Measurements from ENCODE around the gene ATG5.
A peak's percentile ranks its signal among the peaks of the same experiment; 100 is the strongest.

ATG5 gene

DNA sequence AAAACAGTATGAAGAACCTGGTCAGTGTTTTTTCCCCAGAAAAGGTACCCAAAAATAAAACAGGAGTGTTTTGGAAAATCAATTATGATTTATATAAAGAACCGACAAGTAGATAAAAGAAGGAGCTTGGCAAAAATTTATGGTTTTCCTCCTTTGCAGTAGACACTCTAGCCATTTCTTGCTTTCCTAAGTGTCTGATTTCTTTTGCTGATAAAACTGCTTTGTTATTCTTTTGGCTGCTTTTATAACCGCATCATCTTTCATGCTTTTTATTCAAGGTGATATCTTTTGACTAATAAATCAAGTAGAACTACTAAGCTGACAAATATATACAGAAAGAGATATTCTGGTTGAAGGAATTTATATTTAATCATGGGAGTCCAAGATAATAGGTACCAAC is 16.6 kb downstream of the ATG5 start:
- Histone ChIP-seq H3K27ac (ENCODE audit: low read depth, low read length) (no peak overlapping the region), H3K4me3 (ENCODE audit: low read depth, low read length) (no peak overlapping the region), H3K27me3 (ENCODE audit: control insufficient read depth, insufficient read depth, low read length) (no peaks in the 10 kb centered on the region), H3K4me1 (ENCODE audit: control insufficient read depth, insufficient read depth, low read length) (peaks cover 5% of the 10 kb centered on the region; the same call in 1 of the 2 replicates), H3K9ac (ENCODE audit: low read depth, low read length) (no peak overlapping the region), H3K36me3 (ENCODE audit: control insufficient read depth, insufficient read depth, low read length) (peaks cover 28% of the 10 kb centered on the region), H3K9me3 (ENCODE audit: control insufficient read depth, insufficient read depth, low read length) (no peaks in the 10 kb centered on the region)

DNA sequence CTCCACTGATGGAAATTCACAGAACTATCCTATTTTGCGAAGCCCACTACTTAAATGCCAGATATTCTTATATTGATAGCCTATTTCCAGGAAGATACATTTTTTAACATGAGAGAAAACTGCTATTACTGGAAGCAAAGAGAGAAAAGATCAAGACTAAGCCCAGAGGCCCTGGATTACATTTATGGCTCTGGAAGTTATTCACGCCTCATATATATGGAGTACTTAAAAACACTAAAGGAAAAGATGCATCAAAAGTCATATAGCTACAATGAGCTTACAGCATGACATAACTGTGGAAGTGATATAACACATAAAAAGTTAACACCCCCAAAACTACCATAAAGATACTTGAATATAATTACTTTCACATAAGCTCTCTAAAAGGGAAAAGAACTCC is 19.8 kb downstream of the ATG5 start:
- Histone ChIP-seq H3K27me3 (ENCODE audit: control insufficient read depth, insufficient read depth, low read length) (no peaks in the 10 kb centered on the region), H3K36me3 (ENCODE audit: control insufficient read depth, insufficient read depth, low read length) (peaks cover 15% of the 10 kb centered on the region), H3K9me3 (ENCODE audit: control insufficient read depth, insufficient read depth, low read length) (no peaks in the 10 kb centered on the region), H3K4me1 (ENCODE audit: control insufficient read depth, insufficient read depth, low read length) (peaks cover 5% of the 10 kb centered on the region; the same call in 1 of the 2 replicates), H3K27ac (ENCODE audit: low read depth, low read length) (no peak overlapping the region), H3K9ac (ENCODE audit: low read depth, low read length) (no peak overlapping the region), H3K4me3 (ENCODE audit: low read depth, low read length) (no peak overlapping the region)

DNA sequence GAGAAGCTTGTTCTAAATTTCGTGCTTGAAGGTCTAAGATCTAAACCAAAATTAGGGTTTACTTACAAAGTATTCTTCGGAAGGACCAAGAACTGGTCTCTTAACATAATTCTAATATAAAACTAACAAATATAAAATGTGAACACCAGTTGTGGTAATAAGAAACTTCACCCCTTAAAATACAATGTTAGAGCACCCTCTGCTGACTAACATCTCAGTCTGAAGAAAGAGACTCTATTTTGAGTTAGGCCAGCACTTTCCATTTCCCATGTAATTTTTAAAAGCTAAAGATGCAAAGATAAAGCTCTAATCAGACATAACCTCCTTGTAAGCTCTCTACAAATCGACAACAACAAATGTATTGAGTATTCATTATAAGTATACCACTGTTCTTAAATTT is 24.6 kb downstream of the ATG5 start:
- no peak overlapping the region for H3K4me3 ChIP-seq (ENCODE audit: low read depth, low read length)
- H3K9ac ChIP-seq (ENCODE audit: low read depth, low read length) = no peak overlapping the region
- no peak overlapping the region for H3K27ac ChIP-seq (ENCODE audit: low read depth, low read length)
- no peaks in the 10 kb centered on the region for H3K9me3 ChIP-seq (ENCODE audit: control insufficient read depth, insufficient read depth, low read length)
- no peaks in the 10 kb centered on the region for H3K4me1 ChIP-seq (ENCODE audit: control insufficient read depth, insufficient read depth, low read length)
- no peaks in the 10 kb centered on the region for H3K27me3 ChIP-seq (ENCODE audit: control insufficient read depth, insufficient read depth, low read length)
- H3K36me3 ChIP-seq (ENCODE audit: control insufficient read depth, insufficient read depth, low read length) = 0 out of 2 replicates have a peak, but pooled peaks cover under 1% of the 10 kb centered on the region

DNA sequence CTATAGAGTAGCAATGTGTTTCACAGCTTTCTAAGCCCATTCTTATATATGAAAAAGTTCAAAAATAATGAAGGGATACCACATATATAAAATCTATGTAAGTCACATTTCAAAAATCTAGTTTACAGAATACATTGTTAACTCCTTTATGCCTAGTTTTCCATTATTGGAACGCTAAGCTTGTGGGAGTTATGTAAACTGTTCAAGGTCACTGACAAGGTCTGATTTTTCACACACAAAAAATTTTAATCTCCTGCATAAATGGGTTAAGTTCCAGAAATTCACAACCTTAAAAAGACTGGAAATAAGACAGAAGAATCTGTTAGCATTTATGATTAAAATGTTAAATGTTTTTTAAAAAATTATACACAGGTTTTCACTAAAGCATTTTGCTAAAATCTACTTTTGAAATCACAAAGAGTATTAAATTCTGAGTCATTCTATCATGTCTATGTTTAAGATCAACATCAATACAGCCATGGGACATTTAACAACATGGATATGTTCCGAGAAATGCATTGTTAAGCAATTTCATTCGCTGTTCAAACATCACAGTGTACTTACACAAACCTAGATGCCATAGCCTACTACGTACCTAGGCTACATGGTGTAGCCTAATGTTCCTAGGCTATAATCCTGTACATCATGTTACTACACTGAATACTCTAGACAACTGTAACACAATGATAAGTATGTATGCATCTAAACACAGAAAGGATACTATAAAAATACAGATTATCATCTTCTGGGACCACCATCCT is 25.4 kb downstream of the ATG5 start:
- Histone ChIP-seq H3K36me3 (ENCODE audit: control insufficient read depth, insufficient read depth, low read length) (no peaks in the 10 kb centered on the region), H3K9me3 (ENCODE audit: control insufficient read depth, insufficient read depth, low read length) (no peaks in the 10 kb centered on the region), H3K27ac (ENCODE audit: low read depth, low read length) (no peak overlapping the region), H3K4me3 (ENCODE audit: low read depth, low read length) (no peak overlapping the region), H3K4me1 (ENCODE audit: control insufficient read depth, insufficient read depth, low read length) (no peaks in the 10 kb centered on the region), H3K27me3 (ENCODE audit: control insufficient read depth, insufficient read depth, low read length) (no peaks in the 10 kb centered on the region), H3K9ac (ENCODE audit: low read depth, low read length) (no peak overlapping the region)

DNA sequence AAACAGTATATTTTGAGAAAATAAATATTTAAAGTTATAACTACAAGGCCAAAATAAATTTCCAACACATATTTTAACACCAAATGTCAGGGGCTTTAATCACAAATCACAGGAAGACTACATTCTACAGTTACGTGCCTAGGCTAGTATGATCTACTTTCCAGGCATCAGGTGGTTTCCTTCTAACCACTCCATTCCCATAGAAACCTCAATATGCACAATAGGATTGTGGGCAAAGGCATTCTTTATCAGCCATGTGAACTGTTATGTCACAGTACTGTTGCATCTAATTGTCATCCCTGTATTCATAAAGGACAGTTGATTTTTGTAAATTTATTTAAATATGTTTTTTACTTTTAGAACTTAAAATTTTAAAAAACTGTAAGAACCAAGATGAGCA is 32.4 kb downstream of the ATG5 start:
- Histone ChIP-seq H3K36me3 (ENCODE audit: control insufficient read depth, insufficient read depth, low read length) (peaks cover 24% of the 10 kb centered on the region), H3K4me1 (ENCODE audit: control insufficient read depth, insufficient read depth, low read length) (no peaks in the 10 kb centered on the region), H3K9ac (ENCODE audit: low read depth, low read length) (no peak overlapping the region), H3K4me3 (ENCODE audit: low read depth, low read length) (no peak overlapping the region), H3K9me3 (ENCODE audit: control insufficient read depth, insufficient read depth, low read length) (no peaks in the 10 kb centered on the region), H3K27ac (ENCODE audit: low read depth, low read length) (no peak overlapping the region), H3K27me3 (ENCODE audit: control insufficient read depth, insufficient read depth, low read length) (no peaks in the 10 kb centered on the region)

DNA sequence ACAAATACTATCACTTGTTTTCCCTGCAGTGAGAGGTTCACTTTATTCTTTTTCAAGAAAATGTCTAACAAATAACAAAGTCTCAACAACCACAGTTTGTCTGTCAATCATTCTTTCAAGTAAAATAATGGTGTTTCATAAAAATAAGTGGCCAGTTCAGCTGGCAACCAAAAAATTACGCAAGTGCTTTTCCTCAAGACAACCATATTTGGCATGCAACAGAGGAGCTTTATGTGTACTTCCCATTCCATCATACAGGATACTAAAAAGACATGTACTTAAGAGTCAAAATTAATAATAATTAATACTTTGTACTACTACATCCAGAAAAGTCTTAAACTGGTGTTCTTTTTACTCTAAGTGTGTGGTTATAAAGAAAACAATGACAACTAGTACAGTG is 34.6 kb downstream of the ATG5 start:
- peaks cover 9% of the 10 kb centered on the region; the same call in 1 of the 2 replicates for H3K4me1 ChIP-seq (ENCODE audit: control insufficient read depth, insufficient read depth, low read length)
- no peak overlapping the region for H3K9ac ChIP-seq (ENCODE audit: low read depth, low read length)
- peaks cover 24% of the 10 kb centered on the region for H3K36me3 ChIP-seq (ENCODE audit: control insufficient read depth, insufficient read depth, low read length)
- no peak overlapping the region for H3K27ac ChIP-seq (ENCODE audit: low read depth, low read length)
- no peaks in the 10 kb centered on the region for H3K9me3 ChIP-seq (ENCODE audit: control insufficient read depth, insufficient read depth, low read length)
- H3K27me3 ChIP-seq (ENCODE audit: control insufficient read depth, insufficient read depth, low read length) = no peaks in the 10 kb centered on the region
- H3K4me3 ChIP-seq (ENCODE audit: low read depth, low read length) = no peak overlapping the region

DNA sequence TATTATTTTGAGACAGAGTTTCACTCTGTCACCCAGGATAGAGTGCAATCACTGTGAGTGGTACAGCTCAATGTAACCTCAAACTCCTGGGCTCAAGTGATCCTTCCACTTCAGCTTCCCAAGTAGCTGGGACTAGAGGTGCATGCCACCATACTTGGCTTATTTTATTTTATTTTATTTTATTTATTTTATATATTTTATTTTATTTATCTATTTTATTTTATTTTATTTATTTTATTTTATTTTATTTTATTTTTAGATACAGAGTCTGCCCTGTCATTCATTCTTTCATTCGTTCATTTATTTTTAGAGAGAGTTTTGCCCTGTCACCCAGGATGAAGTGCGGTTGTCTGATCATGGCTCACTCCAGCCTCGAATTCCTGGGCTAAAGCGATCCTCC is 35.5 kb downstream of the ATG5 start:
- Histone ChIP-seq H3K9ac (ENCODE audit: low read depth, low read length) (no peak overlapping the region), H3K4me1 (ENCODE audit: control insufficient read depth, insufficient read depth, low read length) (peaks cover 9% of the 10 kb centered on the region; the same call in 1 of the 2 replicates), H3K36me3 (ENCODE audit: control insufficient read depth, insufficient read depth, low read length) (peaks cover 24% of the 10 kb centered on the region), H3K4me3 (ENCODE audit: low read depth, low read length) (no peak overlapping the region), H3K27me3 (ENCODE audit: control insufficient read depth, insufficient read depth, low read length) (no peaks in the 10 kb centered on the region), H3K9me3 (ENCODE audit: control insufficient read depth, insufficient read depth, low read length) (no peaks in the 10 kb centered on the region), H3K27ac (ENCODE audit: low read depth, low read length) (no peak overlapping the region)

DNA sequence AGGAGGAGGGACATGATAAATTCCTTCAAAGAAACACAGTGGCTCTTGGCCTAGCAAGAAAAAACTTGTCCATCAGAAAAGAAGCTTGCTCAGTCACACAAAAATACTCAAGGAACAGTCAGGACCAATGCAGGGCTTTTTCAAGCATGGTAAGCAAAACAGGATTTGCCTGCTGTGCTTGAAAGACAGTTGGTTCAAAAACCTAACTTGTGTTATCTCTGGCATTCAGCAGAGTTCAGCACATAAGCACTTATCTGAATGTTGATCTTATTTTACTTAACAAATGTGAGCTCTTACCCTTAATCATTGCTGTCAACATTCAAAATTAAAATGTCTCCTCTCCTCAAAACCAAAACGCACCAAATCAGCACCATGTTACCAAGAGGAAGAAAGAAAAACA is 38.3 kb downstream of the ATG5 start:
- Histone ChIP-seq H3K36me3 (ENCODE audit: control insufficient read depth, insufficient read depth, low read length) (peaks cover 18% of the 10 kb centered on the region), H3K9ac (ENCODE audit: low read depth, low read length) (no peak overlapping the region), H3K27ac (ENCODE audit: low read depth, low read length) (peak overlapping the region; percentile 6), H3K4me3 (ENCODE audit: low read depth, low read length) (no peak overlapping the region), H3K27me3 (ENCODE audit: control insufficient read depth, insufficient read depth, low read length) (no peaks in the 10 kb centered on the region), H3K4me1 (ENCODE audit: control insufficient read depth, insufficient read depth, low read length) (peaks cover 9% of the 10 kb centered on the region; the same call in 1 of the 2 replicates), H3K9me3 (ENCODE audit: control insufficient read depth, insufficient read depth, low read length) (no peaks in the 10 kb centered on the region)

DNA sequence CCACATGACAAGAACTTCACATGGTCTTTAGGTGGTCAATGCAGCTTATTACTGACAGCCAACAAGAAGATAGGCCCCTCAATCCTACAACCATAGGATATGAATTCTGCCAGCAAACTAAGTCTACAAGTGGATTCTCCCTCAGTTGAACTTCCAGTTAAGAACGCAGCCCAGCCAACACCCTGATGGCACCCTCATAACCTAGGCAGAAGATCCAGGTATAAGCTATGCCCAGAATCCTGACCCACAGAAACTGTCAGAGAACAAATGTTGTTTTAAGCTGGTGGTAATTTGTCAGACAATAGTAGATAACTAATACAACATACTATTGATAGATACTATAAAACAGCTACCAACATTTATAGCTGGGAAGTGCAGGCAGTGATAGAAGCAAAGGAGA is 38.8 kb downstream of the ATG5 start:
- Histone ChIP-seq H3K27ac (ENCODE audit: low read depth, low read length) (peak overlapping the region; percentile 18), H3K36me3 (ENCODE audit: control insufficient read depth, insufficient read depth, low read length) (peaks cover 14% of the 10 kb centered on the region), H3K27me3 (ENCODE audit: control insufficient read depth, insufficient read depth, low read length) (no peaks in the 10 kb centered on the region), H3K9ac (ENCODE audit: low read depth, low read length) (no peak overlapping the region), H3K9me3 (ENCODE audit: control insufficient read depth, insufficient read depth, low read length) (no peaks in the 10 kb centered on the region), H3K4me1 (ENCODE audit: control insufficient read depth, insufficient read depth, low read length) (peaks cover 9% of the 10 kb centered on the region; the same call in 1 of the 2 replicates), H3K4me3 (ENCODE audit: low read depth, low read length) (no peak overlapping the region)

DNA sequence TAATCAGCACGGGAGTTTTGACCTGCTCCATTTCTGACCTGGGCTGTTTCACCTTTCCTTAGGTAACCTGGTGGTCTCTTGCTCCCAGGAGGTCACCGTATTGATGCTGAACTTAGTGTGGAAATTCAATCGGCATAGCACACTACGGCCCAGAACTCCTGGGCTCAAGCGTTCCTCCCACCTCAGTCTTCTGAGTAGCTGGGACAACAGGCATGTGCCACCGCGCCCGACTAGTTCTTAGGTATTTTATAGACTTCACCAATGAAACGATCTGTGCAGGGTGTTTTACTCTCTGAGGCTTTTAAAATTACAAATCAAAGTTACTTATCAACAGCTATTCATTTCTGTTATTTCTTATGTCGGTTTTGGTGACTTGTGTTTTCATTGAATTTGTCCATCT is 42.1 kb downstream of the ATG5 start:
- Histone ChIP-seq H3K36me3 (ENCODE audit: control insufficient read depth, insufficient read depth, low read length) (peaks cover 11% of the 10 kb centered on the region), H3K27me3 (ENCODE audit: control insufficient read depth, insufficient read depth, low read length) (no peaks in the 10 kb centered on the region), H3K9me3 (ENCODE audit: control insufficient read depth, insufficient read depth, low read length) (no peaks in the 10 kb centered on the region), H3K4me3 (ENCODE audit: low read depth, low read length) (no peak overlapping the region), H3K9ac (ENCODE audit: low read depth, low read length) (no peak overlapping the region), H3K27ac (ENCODE audit: low read depth, low read length) (no peak overlapping the region), H3K4me1 (ENCODE audit: control insufficient read depth, insufficient read depth, low read length) (peaks cover 9% of the 10 kb centered on the region; the same call in 1 of the 2 replicates)

DNA sequence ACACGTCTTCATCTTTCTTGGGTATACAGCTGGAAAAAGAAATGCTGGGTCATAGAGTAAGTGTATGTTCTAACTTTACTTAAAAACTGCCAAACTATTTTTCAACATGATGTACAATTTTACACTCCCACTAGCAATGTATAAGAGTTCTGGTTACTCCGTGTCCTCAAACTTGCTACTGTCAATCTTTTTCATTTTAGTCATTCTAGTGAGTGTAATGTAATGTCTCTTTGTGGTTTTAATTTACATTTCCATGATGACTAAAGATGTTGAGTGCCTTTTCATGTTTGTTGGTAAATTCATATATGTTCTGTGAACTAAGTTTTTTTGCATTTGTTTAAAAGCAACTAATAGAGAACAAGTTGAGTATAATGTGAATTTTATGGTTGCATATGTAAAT is 43.9 kb downstream of the ATG5 start:
- Histone ChIP-seq H3K27ac (ENCODE audit: low read depth, low read length) (no peak overlapping the region), H3K27me3 (ENCODE audit: control insufficient read depth, insufficient read depth, low read length) (no peaks in the 10 kb centered on the region), H3K9me3 (ENCODE audit: control insufficient read depth, insufficient read depth, low read length) (no peaks in the 10 kb centered on the region), H3K9ac (ENCODE audit: low read depth, low read length) (no peak overlapping the region), H3K4me3 (ENCODE audit: low read depth, low read length) (no peak overlapping the region), H3K36me3 (ENCODE audit: control insufficient read depth, insufficient read depth, low read length) (peaks cover 14% of the 10 kb centered on the region), H3K4me1 (ENCODE audit: control insufficient read depth, insufficient read depth, low read length) (peaks cover under 1% of the 10 kb centered on the region; the same call in 1 of the 2 replicates)
